ENCODE measurements around the gene HIPK4.
"Not testable (repeated sequence)": the region's sequence is repeated elsewhere in the genome, so short reads cannot be mapped to it uniquely, and the experiment has no call there.

HIPK4 gene

GRCh38 chr19:40416918-40417642, 27.1 kb upstream of the HIPK4 start:
- in situ Hi-C loops (cut with MboI; ENCODE audit: low sequenced_read_pairs) = no loop called here

- in situ Hi-C loops (cut with MboI; ENCODE audit: low sequenced_read_pairs) = no loop called here
These were observed 25.8 kb upstream of the HIPK4 start for GRCh38 chr19:40415768-40416167.

- in situ Hi-C loops (cut with MboI; ENCODE audit: low sequenced_read_pairs) = no loop called here
These were observed 24.9 kb upstream of the HIPK4 start for GRCh38 chr19:40414542-40415535.

GRCh38 chr19:40413291-40413845, 23.4 kb upstream of the HIPK4 start, which contains the start of gene PRX:
TSS of gene PRX (minus strand) at chr19:40413378. CDS start at chr19:40407932, 5,446 bp downstream.
- in situ Hi-C loops (cut with MboI; ENCODE audit: low sequenced_read_pairs) = no loop called here

- in situ Hi-C loops (cut with MboI; ENCODE audit: low sequenced_read_pairs) = no loop called here
These were observed 22.9 kb upstream of the HIPK4 start for GRCh38 chr19:40412866-40413265.

GRCh38 chr19:40411958-40412499, 22.0 kb upstream of the HIPK4 start:
- in situ Hi-C loops (cut with MboI; ENCODE audit: low sequenced_read_pairs) = no loop called here

GRCh38 chr19:40411125-40411842, 21.3 kb upstream of the HIPK4 start:
- in situ Hi-C loops (cut with MboI; ENCODE audit: low sequenced_read_pairs) = no loop called here

- in situ Hi-C loops (cut with MboI; ENCODE audit: low sequenced_read_pairs) = no loop called here
These were observed 20.0 kb upstream of the HIPK4 start for GRCh38 chr19:40410030-40410389.

GRCh38 chr19:40408598-40408925, 18.6 kb upstream of the HIPK4 start:
- in situ Hi-C loops (cut with MboI; ENCODE audit: low sequenced_read_pairs) = not testable (repeated sequence)

GRCh38 chr19:40407714-40408597, 18.0 kb upstream of the HIPK4 start:
- in situ Hi-C loops (cut with MboI; ENCODE audit: low sequenced_read_pairs) = no loop called here

- in situ Hi-C loops (cut with MboI; ENCODE audit: low sequenced_read_pairs) = no loop called here
These were observed 13.4 kb upstream of the HIPK4 start for GRCh38 chr19:40403262-40403984.

- in situ Hi-C loops (cut with MboI; ENCODE audit: low sequenced_read_pairs) = no loop called here
These were observed 10.6 kb upstream of the HIPK4 start for GRCh38 chr19:40400559-40400958.

- in situ Hi-C loops (cut with MboI; ENCODE audit: low sequenced_read_pairs) = no loop called here
These were observed 8.6 kb upstream of the HIPK4 start for GRCh38 chr19:40398417-40399131.

- in situ Hi-C loops (cut with MboI; ENCODE audit: low sequenced_read_pairs) = no loop called here
These were observed 7.6 kb upstream of the HIPK4 start for GRCh38 chr19:40397568-40397906.

- in situ Hi-C loops (cut with MboI; ENCODE audit: low sequenced_read_pairs) = no loop called here
These were observed 7.0 kb upstream of the HIPK4 start for GRCh38 chr19:40396886-40397567.

- in situ Hi-C loops (cut with MboI; ENCODE audit: low sequenced_read_pairs) = no loop called here
These were observed 6.0 kb upstream of the HIPK4 start for GRCh38 chr19:40395956-40396355.

GRCh38 chr19:40394816-40395210, 4.8 kb upstream of the HIPK4 start:
- in situ Hi-C loops (cut with MboI; ENCODE audit: low sequenced_read_pairs) = no loop called here
